Right lobe of liver (tissue), 6 donors: ENCODE data around the gene ARID4A. TPM values are rescaled to one million over a fixed set of nuclear protein-coding genes. Genes with fewer than 3 reads are reported as not detected.
A peak's percentile ranks its signal among the peaks of the same experiment; 100 is the strongest.

Experiments used
- ATAC-seq, 4 donors: fragments of 200-7000 bp; cut with Tn5 transposase; one replicate each; pipeline ENCODE4 v1.9.1; 2020; ENCODE audit warnings: mild to moderate bottlenecking in 4 of 4, moderate library complexity in 4 of 4
- DNase-seq, 3 donors: peaks; one replicate each; pipeline ENCODE4 v3.0.0-alpha.2; 2020
- H3K27ac ChIP-seq, 3 donors: fragments of 200-600 bp; one replicate each; pipeline ENCODE4 v1.8.0; 2022
- H3K27me3 ChIP-seq, 2 donors: fragments of 200-600 bp; one replicate each; pipeline ENCODE4 v1.8.0; 2022
- H3K36me3 ChIP-seq, 4 donors: fragments of 200-600 bp; sonication (generic) in 1 of 4; one replicate each; pipeline versions ENCODE4 v1.5.1 to v1.8.0; 2017 to 2022; ENCODE audit warnings: control low read depth in 1 of 4
- H3K4me1 ChIP-seq, 4 donors: fragments of 200-600 bp; sonication (generic) in 1 of 4; one replicate each; pipeline versions ENCODE4 v1.5.1 to v1.8.0; 2017 to 2022; ENCODE audit warnings: control low read depth in 1 of 4
- H3K4me3 ChIP-seq, 3 donors: fragments of 200-600 bp; one replicate each; pipeline ENCODE4 v1.8.0; 2022
- H3K9me3 ChIP-seq, 4 donors: fragments of 200-600 bp; sonication (generic) in 1 of 4; one replicate each; pipeline versions ENCODE4 v1.5.1 to v1.8.0; 2017 to 2022; ENCODE audit warnings: control low read depth in 1 of 4
- CTCF ChIP-seq, 4 donors: fragments of 200-600 bp in 3 of 4; fragments of 450-650 bp in 1 of 4; IDR thresholded peaks; one replicate each; pipeline versions ENCODE4 v1.5.1 to v1.8.0; 2016 to 2022; ENCODE audit warnings: antibody characterized with exemption in 4 of 4, mild to moderate bottlenecking in 2 of 4
- POLR2A ChIP-seq: fragments of 450-650 bp; IDR thresholded peaks from one replicate; pipeline ENCODE4 v1.6.1; 2017; ENCODE audit warnings: antibody characterized with exemption, mild to moderate bottlenecking
- WGBS: methylation state at CpG from one replicate; pipeline ENCODE4 v1.1.6; 2018; ENCODE audit warnings: low coverage, low lambda C conversion rate; ENCODE audit not compliant: insufficient coverage; ENCODE audit errors: missing lambda C conversion rate; 5-methylcytosine and 5-hydroxymethylcytosine counted together
- intact Hi-C, 2 donors: fragments of 100-400 bp; cut with DNase I; formaldehyde crosslinking; loops; one replicate each; pipeline versions ENCODE4 v1.11.2 to v1.14.1; 2022
- total RNA-seq, 6 experiments: library from RNA; depleted of rRNA in 2 of 6; stranded (reverse); fragments of >200 nt in 2 of 6; fragmentation: NEBNext Ultra II Directional in 3 of 6; extraction: Animal tissue kit (Norgen Biotek cat#: 25700) in 3 of 6; gene quantifications; one replicate each; pipeline versions ENCODE4 v1.1.0 to v1.2.4, GENCODE V29; 2016 to 2023
- donor health status: DM: no; HTN: yes; CAD: no.
- donor health status: DM: no; HTN: no; CAD: no.
- donor health status: DM: no; HTN: no; CAD: no.
- donor health status: DM: no; HTN: yes; CAD: no.
- donor health status: DM: no; HTN: yes; CAD: no.

ARID4A gene
- total RNA-seq, 6 experiments from 2014 or later, result 7.6 to 22.1 (median 15.7) TPM

GRCh38 chr14:58362798-58363412, 64.5 kb downstream of the ARID4A start:
- ATAC-seq (peak; percentile 79 to 86 (median 82)), DNase-seq (no peak)
- Histone ChIP-seq H3K4me3 (no peak overlapping the region), H3K36me3 (peaks cover 0 to 74% (median 36%) of the 10 kb centered on the region in 4 donors), H3K27ac (no peak overlapping the region), H3K9me3 (no peaks in the 10 kb centered on the region), H3K27me3 (no peaks in the 10 kb centered on the region), H3K4me1 (no peaks in the 10 kb centered on the region)
- WGBS, result 87% methylated on average over 3 of the region's 3 CpGs
- intact Hi-C loops, result no loop called here
- TF ChIP-seq POLR2A (no peak), CTCF (IDR thresholded peaks at IDR 0.05) (peak; percentile 26 to 49 (median 46))

GRCh38 chr14:58364316-58364715, 66.0 kb downstream of the ARID4A start:
- no peak for ATAC-seq
- no peaks in the 10 kb centered on the region for H3K4me1 ChIP-seq
- DNase-seq, result no peak
- no peaks in the 10 kb centered on the region for H3K9me3 ChIP-seq
- no peak overlapping the region for H3K27ac ChIP-seq
- peaks cover 0 to 80% (median 37%) of the 10 kb centered on the region in 4 donors for H3K36me3 ChIP-seq
- intact Hi-C loops, result no loop called here
- no peaks in the 10 kb centered on the region for H3K27me3 ChIP-seq
- no peak overlapping the region for H3K4me3 ChIP-seq
- WGBS, result 84% methylated on average over 4 of the region's 4 CpGs
- TF ChIP-seq CTCF (IDR thresholded peaks at IDR 0.05) (no peak), POLR2A (no peak)

GRCh38 chr14:58367296-58367695, 68.9 kb downstream of the ARID4A start:
- no peaks in the 10 kb centered on the region for H3K27me3 ChIP-seq
- DNase-seq (no peak), ATAC-seq (no peak)
- H3K9me3 ChIP-seq, result no peaks in the 10 kb centered on the region
- H3K4me1 ChIP-seq, result no peaks in the 10 kb centered on the region
- intact Hi-C loops, result no loop called here
- 77% methylated on average over 3 of the region's 3 CpGs for WGBS
- H3K4me3 ChIP-seq, result no peak overlapping the region
- H3K36me3 ChIP-seq, result peaks cover 0 to 74% (median 34%) of the 10 kb centered on the region in 4 donors
- TF ChIP-seq POLR2A, result no peak
- TF ChIP-seq CTCF (IDR thresholded peaks at IDR 0.05), result no peak
- no peak overlapping the region for H3K27ac ChIP-seq

- no peaks in the 10 kb centered on the region for H3K9me3 ChIP-seq
- no peaks in the 10 kb centered on the region for H3K4me1 ChIP-seq
- 100% methylated on average over 1 of the region's 1 CpG for WGBS
- DNase-seq (no peak), ATAC-seq (no peak)
- no peak for TF ChIP-seq CTCF (IDR thresholded peaks at IDR 0.05)
- no peak for TF ChIP-seq POLR2A
- no peak overlapping the region for H3K27ac ChIP-seq
- no peaks in the 10 kb centered on the region for H3K27me3 ChIP-seq
- intact Hi-C loops, result no loop called here
- H3K4me3 ChIP-seq, result no peak overlapping the region
- peaks cover 0 to 89% (median 36%) of the 10 kb centered on the region in 4 donors for H3K36me3 ChIP-seq
These were observed 70.6 kb downstream of the ARID4A start for GRCh38 chr14:58368956-58369355.

- peaks cover 0 to 21% (median 10%) of the 10 kb centered on the region in 4 donors for H3K36me3 ChIP-seq
- intact Hi-C loops, result no loop called here
These were observed 78.4 kb downstream of the ARID4A start for GRCh38 chr14:58376791-58377190.

More at GRCh38 chr14:58376791-58377190, 78.4 kb downstream of the ARID4A start:
- Histone ChIP-seq H3K27ac (no peak overlapping the region), H3K4me3 (no peak overlapping the region), H3K9me3 (no peaks in the 10 kb centered on the region), H3K4me1 (no peaks in the 10 kb centered on the region), H3K27me3 (no peaks in the 10 kb centered on the region)
- DNase-seq, result no peak
- ATAC-seq, result no peak
- TF ChIP-seq CTCF (IDR thresholded peaks at IDR 0.05) (no peak), POLR2A (no peak)
